Kidney capillary endothelial cell (primary cell): Measurements from ENCODE around the gene DCT.

ENCODE experiments used
- DNase-seq: peaks from one replicate; pipeline ENCODE4 v3.0.0-alpha.2; 2018; ENCODE audit warnings: low spot score

Gene DCT

DNA sequence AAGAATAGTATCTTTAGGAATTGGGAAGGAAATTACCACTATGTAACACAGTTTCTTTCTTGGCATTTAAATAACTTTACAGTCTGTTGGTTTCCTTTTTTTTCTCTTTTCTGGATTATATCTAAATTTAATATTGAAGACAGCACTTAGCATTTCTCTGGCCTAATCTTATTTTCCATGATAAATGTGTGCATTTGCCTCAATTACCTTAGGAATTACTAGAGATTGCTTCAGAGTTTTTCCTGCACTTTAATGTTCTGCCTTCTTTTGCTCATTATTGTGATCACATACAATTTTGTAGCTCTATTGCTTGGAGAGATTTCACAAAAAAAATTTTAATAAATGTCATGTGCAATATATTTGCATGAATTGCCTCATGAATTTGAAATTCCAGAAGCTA, 25.1 kb downstream of the DCT start:
- DNase-seq: no peak

DNA sequence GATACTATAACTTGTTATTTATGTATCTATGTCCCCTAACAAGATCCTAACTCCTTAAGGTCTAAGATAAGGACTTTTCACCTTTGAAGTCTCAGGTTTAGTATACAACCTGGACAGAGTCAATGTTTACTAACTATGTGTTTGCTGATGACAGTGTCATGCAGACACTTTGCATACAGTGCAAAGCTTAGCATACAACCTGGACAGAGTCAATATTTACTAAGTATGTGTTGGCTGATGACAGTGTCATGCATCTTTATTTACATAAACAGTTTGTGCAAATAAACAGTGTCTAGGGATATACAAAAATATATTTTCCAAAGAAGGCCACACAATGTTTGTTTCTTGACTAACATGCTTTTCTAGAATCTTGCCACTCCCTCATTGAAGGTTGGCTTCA, 34.7 kb downstream of the DCT start:
- DNase-seq: no peak

DNA sequence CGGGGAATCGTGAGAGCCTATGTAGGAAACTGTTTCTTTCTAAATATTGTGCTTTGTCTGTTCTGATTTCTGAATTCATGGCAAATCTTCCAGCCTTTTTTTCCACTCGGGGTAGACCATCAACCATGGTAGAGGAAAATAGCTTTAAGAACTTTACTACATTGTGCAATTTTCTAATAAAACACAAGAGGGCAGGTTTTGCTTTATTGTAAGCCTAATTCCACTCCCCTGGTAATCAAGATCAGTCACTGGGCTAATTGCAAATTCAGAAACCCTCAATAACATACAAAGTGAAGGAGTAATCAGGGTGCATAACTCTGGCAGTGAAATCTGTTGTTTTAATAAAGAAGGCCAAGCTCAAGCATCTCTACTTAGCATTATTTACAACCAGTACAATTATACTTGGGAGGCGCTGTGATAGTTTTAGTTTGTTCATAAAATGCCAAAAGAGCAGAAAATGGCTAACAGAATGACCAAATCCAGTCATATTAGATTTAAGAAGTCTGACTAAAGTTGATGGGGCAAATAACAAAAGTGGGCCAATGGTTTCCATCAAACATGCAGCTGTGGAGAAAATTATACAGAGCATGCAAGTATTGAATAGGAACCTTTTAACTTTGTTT, 43.8 kb downstream of the DCT start:
- peak; percentile 43 for DNase-seq

DNA sequence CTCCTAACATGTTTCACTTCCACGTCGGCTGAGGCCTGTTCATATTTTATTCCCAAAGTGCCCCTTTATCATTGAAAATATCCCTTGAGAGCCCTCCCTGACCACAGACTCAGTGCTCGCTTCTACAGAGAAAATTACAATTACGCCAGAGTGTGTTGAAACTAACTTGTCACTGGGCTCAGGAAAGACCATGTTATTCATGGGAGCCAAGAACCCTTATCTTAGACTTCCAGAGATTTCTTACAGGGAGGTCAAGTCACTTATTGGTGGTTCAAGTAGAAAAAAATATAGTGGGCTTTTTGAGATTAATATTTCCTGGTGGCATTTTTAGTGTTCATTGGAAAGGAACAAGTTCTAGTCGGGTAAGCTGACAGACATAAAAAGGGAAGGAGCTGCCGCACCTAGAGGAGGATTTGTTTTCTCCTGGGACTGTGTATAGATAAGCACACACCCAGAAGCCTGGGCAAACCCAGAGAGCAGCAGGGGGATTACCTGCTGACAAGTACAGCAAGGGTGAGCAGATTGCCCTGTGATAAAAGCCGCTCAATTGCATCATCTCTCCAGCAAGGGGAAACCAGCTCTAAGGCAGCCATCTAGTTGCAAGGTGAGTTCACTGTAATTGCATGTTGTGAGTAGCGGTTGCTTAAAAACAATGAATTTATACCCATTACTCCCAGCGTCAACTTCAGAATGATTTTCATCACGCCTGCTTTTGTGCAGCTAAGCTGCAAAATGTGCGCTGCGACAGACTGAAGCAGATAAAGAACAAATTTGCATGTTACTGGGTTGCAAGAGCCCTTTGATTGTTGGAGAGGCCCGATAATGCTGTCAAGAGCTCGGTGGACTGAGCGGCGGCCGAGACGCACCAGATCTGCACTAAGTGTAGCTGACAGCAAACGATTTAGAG, 46.2 kb downstream of the DCT start:
- DNase-seq: no peak

DNA sequence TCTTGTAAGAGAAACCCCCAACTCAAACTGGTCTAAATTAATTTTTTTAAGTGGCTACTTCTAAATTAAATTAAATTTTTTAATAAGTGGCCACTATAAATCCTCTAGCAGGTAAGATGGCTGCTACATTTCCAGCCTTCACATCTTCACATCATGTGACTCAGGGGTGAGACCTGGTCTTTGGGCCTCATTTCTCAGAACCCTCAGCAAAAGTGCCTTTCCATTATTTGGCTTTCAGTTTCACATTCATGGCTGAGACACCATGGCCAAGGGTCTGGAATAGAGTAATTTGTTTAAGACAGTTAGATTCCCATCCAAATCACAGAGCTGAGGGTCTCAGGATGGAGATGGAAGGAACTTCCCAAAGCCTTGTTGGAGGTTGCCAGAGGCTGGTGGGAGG, 47.5 kb downstream of the DCT start:
- DNase-seq: no peak

DNA sequence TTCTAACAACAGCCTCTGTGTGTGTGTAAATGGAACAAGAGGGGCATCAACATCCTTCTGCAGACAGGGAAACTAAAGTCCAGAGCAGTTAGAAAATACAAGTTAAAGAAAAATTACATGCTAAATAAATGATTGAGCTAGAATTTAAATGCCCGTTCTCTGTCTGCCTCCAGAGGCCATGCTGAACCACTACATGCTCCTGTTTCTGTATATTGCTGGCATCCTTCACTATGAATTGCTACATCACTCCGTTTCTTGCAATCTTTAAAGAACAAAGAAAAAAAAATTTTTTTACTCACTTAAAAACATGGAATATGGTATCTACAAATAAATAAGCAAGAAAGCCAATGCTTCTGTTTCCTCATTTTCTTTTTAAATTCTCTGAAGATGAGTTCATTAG, 47.9 kb downstream of the DCT start:
- DNase-seq: no peak

DNA sequence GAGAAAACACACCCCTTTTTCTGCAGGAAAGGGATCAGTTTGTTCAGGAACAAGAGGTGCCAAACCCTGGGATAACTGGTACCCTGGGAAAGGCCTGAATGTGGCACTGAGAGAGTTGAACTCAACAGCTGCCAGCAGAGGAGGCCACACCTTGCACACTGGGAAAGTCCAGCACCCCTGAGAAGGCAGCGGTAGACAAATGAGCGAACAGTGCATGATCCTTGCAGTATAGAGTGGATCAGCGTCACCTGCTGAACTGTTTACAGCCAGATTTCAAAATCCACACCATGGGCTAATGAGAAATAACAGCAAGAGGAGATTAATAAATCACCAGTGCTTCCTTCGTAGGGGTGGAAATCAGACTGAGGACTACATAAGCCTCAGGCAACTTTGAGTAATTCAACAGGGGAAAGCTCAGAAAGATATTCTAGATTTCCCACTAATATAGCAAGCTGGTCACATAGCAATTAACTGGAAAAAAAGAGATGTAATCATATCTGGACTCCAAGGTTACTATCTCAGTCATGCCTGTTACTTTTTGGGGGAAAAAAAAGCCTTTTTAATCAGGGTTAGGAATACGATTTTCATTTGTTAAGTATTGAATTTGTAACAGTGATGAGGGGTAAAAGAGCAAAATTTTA, 52.0 kb downstream of the DCT start:
- no peak for DNase-seq

DNA sequence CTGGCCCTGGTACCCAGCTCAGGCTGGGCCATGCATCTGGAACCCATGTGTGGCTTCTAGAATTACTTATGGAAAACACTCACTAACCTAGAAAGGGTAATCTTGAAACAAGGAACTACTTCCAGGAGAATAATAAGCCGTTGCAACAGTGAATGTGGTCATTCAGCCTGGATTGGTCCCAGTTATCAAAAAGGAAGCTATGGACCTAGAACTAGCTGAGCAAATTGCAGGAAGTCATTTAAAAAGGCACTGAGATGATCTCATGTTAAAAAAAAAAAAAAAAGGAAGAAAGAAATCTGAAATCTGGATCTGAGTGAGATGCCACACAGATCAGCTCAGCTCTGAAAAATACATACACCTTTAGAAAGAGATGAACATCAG, 59.6 kb downstream of the DCT start:
- no peak for DNase-seq

DNA sequence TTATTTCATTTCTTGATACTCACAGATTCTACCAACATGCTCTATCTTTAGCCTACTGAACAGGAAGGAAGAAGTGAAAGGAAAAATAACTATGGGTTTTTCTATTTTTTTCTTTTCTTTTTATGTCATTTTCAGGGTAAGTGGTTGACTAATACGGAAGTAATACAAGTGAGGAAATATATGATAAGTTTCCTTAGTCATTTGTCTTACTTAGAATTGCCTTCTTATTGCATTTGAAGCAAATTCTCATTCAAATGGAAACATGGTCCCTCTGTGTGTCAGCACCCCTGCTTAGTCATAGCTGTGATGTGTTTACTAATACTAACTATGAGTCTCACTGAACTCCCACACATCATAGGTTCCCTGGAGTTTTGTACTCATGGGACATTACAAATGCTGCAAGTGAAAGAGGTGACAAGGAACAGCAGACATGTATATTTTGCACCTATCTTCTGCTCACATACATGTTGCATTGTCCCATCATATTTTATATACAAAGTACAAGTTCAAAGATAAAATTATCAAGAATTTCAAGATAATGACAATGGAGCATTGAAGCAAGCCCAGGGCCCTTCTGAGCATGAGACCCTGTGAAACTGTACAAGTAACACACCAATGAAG, 60.1 kb downstream of the DCT start:
- peak; percentile 40 for DNase-seq

DNA sequence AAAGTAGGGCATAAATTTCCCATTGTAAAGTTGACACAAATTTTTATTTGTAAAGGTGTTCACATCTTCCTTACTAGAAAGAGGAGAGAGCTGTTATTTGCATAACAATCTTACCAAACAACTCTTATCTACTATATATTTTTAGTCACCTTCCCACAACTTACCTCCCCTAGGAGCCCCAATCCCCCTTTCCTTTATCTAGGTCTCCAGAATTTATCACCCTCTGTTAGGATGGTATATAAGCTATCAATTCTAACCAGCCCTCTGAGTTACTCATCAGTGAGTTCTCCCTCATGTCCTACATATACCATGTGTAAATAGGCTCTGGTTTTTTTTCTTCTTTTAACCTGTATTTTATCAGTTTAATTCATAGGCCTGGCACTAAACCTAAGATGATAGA, 62.2 kb downstream of the DCT start:
- no peak for DNase-seq

DNA sequence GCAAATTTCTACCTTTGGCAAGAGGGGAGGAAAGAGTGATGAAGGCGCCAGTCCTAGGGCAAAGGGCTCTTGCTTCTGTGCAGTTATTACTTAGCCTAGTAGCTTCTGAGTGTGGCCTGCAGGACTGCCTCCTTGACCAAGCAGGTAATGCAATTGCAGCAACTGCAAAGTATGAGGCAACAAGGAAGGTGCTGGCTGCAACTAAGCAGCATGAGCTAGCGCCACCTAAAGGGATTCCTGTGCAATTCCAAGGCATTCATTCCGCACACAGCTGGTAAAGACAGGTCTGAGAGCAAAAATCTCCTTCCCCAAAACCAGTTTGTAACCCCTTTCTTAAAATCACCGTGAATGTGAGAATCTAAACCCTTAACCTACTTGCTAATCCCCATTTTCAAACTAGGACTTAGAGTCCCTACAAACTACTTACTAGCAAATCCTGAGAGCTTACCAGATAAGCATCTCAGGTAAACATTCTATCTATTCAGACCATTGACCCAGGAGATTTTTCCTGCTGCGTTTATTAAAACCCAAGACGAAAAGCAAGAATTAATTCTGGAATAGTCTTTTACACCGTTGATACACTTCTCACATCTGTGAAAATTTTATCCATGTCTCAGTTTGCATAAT, 62.9 kb downstream of the DCT start:
- no peak for DNase-seq

DNA sequence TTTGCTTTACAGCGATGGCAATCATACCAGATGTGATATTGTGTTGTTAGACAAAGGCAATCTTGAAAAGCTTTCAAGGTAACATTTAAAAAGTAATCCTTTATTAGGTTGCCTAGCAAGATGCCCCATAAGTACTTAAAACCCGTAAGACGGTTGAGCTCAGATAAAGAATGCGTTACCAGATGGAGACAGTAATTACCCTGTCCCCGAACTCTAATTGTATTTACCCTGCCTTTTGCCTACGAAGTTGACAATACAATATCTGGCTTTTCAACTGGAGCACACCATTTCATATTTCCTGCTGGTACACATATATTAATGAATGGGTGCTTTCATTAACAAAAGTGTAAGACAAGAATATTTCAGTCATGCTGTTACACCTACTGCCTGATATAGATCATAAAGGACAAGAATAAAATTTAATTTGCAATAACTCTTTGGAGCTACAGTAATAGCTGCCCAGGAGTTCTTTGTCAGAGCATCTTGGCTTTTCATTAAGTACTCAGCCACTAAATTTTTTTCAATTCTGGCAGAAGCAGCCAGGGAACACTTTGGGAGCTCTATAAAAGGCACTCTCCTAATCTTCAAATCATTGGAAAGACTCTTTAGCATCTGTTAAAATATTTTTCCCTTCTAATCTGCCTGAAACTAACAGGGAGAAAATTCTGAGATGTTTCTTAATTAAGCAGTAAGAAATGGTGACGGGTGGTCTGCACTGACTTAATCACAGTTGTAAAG, 63.8 kb downstream of the DCT start:
- DNase-seq: no peak

DNA sequence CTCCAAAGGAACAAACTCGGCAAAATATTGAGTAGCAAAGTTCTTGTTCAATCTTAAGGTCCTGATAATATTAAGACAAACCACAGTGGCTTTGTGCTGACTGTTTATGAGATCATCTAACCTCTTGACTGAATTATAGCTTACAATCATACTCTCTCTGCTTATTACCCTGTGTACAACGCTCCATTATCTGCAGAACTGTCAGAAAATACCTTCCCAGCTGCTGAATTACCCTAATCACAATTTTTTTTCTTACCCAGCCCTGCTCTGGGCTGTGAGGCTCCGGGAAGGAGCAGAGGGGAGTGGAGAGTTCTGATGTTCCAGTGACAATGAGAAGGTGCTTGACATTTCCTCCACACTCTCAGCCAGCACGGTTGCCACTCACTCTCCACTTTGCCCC, 64.8 kb downstream of the DCT start:
- DNase-seq: no peak

DNA sequence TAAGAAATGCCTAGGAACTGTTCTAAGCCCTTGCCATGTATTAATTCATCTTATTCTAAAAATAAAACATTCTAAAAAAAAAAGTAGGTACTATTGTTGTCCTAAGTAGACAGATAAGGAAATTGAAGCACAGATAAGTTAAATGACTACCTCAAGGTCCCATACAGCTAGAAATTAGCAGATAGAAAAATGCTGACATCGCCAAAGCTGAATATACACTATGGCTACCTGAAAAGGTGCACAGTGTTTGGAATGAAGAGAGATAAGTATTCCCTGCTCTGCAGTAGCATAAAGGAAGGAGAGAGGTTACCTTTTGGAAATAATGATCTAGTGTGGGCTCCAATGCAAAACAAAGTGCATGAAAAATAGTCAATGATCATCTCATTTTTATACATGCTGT, 65.3 kb downstream of the DCT start:
- no peak for DNase-seq

DNA sequence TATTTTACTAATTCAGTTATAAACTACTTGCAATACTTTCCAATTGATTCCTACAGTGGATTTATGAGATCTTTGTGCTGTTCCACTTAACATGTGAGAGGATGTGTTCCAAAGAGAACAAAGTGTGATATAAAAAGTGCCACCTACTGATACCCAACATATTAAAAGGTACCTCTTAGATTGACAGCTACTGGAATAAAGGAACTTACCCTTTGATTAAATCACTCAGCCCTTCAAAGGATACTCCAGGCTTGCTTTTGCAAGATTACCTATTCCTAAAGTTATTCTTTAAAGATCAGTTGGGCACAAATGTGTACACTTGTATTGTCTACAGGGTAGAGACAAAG, 65.9 kb downstream of the DCT start:
- no peak for DNase-seq

DNA sequence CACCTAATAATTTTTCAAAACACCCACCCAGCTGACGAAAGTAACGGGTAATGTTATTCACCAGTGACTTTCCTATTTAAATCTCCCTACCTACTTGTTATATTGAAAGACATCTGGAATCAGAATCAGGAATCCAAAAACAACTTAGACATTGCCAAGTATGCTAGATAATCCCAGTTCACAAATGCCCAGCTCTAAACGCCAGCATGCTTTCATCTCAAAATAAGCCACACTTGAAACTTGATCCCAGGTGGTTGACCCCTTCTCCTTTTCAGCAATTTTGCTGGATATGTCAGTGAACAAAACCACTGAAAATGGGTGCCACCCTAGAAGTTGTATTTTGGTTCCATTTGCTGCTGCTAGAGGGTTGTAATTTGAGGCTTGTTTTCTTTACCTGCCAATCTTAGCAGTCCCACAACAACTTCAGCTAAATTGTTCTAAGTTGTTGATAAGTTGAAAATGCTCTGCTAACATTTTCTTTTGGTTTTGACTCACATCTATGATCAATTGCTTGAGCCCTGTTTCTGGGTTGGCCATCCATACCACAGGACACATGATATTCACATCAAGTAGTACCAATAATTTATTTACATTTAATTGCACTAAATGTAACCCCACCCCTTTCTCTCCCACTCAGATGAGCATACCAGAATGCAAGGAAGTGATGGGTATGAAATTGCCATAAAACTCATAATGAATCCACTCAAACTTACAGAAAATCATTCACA, 66.4 kb downstream of the DCT start:
- no peak for DNase-seq

DNA sequence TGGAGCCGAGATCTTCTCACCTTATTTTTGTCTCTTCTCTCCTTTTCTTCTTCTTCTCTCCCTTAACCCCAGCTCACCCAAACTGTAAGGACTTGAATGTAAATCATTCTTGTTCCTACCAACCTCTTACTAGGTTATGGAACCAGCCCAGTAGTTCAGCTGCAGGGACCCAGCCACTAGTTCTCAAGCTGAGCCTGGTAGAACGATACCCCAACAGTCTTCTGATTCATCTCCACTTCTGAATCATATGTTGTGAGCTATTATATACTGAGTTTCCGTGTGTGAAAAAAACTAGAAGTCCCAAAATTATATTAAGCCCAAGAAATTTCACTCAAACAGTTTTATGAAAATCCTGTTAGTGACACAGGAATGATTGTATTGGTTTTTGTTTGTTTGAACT, 67.7 kb downstream of the DCT start:
- no peak for DNase-seq

DNA sequence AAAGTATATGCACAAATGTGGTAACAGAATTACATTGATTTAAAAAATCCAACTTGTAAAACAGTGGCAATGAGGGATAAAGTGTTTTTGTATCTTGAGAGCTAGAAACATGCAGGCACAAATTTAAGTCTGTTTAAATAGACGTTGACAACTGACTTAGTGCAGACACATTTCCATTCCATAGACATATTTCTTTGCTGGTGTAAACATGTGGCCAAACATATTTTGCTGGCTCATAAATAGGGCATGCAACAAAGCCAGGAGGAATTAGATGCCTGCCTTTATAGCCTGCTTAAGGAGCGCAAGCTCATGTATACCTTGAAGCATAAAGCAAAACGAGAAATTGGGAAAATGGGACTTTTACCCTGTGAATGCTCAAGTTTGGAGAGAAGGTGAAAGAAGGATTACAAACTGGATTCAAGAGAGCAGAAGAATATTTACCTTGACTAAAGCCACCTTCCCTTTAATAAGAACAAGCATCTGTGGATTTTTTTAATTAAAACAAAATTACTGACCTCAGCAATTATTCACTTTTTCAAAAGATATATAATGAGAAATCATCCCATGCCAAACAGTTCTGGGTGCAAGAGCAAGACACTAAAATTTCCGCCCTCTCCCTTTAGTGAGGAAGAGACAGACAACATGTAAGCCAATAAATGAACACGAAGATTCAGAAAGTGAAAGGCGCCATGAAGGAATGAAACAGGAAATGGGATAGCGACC, 71.0 kb downstream of the DCT start:
- DNase-seq: no peak

DNA sequence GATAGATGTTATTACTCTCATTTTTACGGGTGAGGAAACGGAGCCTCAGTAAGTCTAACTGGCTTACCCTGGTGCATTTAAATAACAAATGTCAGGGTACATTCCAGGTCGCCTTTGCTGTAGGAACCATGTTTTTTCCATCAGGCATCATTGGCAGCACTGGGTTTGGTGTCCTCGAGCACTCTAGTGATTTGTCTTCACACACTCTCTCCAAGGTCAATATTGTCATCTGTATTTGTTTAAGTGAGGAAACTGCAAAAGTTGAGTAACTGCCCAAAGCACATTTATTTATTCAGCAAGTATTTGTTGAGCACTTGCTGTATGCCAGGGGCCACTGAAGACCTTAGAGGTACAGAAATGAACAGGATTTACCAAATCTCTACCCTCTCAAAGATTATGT, 78.6 kb downstream of the DCT start:
- DNase-seq: no peak

DNA sequence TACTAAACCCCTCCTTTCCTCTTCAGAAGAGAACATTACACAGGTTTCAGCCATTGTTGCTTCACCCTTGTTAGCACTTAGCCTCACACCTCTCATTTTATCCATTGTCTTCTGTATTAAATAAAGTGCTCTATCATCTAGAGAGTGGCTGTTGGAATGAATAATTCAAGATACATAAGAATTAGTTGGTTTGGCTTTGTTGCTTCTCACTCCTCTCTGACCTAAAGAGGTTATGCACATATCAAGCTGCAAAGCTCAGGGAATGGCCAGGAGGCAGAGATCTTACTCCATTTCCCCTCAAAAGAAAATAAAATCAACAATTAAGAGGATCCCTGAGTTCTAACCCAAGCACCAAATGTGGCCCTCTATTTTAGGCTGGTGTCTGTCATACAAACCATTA, 79.7 kb downstream of the DCT start:
- DNase-seq: no peak

DNA sequence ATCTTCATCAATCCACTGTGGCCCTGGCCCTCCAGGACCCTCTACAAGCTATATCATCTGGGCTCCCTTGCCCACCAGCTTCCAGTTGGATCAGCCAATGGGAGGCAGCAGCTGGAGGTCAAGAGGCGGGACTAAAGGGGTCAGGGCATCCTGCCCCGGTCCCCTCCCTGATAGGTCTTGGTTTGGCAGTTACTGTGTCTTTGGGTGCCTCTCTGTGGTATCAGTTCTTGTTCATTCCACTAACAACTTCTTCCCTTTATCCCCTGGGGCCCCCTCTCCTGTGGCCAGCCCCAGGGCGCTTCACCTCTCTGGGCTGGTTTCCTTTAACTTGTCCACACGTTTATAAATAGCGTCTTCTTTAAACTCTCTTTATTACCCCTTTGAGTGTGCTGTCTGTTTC, 83.6 kb downstream of the DCT start:
- DNase-seq: no peak
